ENCODE measurements around the gene EIF2S1. TPM values are rescaled to one million over a fixed set of nuclear protein-coding genes. Genes with fewer than 3 reads are reported as not detected.
"Not testable (repeated sequence)": the region's sequence is repeated elsewhere in the genome, so short reads cannot be mapped to it uniquely, and the experiment has no call there.

EIF2S1 gene
- total and polyA plus RNA-seq, 2 experiments from 2014 or later = 121 to 170 TPM

GRCh38 chr14:67413806-67414769, 54.0 kb downstream of the EIF2S1 start (continued):
- TF ChIP-seq, protein P1, sequence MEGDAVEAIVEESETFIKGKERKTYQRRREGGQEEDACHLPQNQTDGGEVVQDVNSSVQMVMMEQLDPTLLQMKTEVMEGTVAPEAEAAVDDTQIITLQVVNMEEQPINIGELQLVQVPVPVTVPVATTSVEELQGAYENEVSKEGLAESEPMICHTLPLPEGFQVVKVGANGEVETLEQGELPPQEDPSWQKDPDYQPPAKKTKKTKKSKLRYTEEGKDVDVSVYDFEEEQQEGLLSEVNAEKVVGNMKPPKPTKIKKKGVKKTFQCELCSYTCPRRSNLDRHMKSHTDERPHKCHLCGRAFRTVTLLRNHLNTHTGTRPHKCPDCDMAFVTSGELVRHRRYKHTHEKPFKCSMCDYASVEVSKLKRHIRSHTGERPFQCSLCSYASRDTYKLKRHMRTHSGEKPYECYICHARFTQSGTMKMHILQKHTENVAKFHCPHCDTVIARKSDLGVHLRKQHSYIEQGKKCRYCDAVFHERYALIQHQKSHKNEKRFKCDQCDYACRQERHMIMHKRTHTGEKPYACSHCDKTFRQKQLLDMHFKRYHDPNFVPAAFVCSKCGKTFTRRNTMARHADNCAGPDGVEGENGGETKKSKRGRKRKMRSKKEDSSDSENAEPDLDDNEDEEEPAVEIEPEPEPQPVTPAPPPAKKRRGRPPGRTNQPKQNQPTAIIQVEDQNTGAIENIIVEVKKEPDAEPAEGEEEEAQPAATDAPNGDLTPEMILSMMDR (conservative IDR thresholded peaks at IDR 0.05; ENCODE audit: low read depth in 2 of 2) = no peak
- TF ChIP-seq ETS1 (IDR thresholded peaks at IDR 0.05) = no peak

DNA sequence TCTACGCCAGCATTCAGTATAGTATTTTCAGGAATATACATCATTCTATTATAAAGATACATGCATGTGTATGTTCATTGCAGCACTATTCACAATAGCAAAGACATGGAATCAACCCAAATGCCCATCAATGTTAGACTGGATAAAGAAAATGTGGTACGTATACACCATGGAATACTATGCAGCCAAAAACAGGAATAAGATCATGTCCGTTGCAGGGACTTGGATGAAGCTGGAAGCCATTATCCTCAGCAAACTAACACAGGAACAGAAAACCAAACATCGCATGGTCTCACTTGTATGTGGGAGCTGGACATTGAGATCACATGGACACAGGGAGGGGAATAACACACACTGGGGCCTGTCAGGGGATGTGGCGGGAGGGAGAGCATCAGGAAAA, 55.5 kb downstream of the EIF2S1 start:
- not testable (repeated sequence) for H4K20me1 ChIP-seq (replicated peaks; ENCODE audit: insufficient read depth); H3K4me3 Mint-ChIP-seq; H3K4me1 Mint-ChIP-seq; H3F3A ChIP-seq (replicated peaks; ENCODE audit: low read depth); H3K4me1 ChIP-seq (ENCODE audit: insufficient read depth); ATAC-seq; H3K9me2 ChIP-seq (ENCODE audit: insufficient read depth); H2AFZ ChIP-seq; H3K4me2 ChIP-seq; H3K36me3 Mint-ChIP-seq (ENCODE audit: low read depth); H3K4me3 ChIP-seq; H3K79me2 ChIP-seq (replicated peaks; ENCODE audit: insufficient read depth); DNase-seq (ENCODE audit: low spot score); H3K27ac ChIP-seq (ENCODE audit: low read depth); H3K27ac Mint-ChIP-seq; H3K36me3 ChIP-seq (ENCODE audit: insufficient read depth); H3K9me3 Mint-ChIP-seq
- H3K27me3 Mint-ChIP-seq (ENCODE audit: insufficient read depth, low read depth, poor library complexity) = peaks cover 21% of the 10 kb centered on the region
- peaks cover 33% of the 10 kb centered on the region for H3K27me3 ChIP-seq (ENCODE audit: insufficient read depth)

DNA sequence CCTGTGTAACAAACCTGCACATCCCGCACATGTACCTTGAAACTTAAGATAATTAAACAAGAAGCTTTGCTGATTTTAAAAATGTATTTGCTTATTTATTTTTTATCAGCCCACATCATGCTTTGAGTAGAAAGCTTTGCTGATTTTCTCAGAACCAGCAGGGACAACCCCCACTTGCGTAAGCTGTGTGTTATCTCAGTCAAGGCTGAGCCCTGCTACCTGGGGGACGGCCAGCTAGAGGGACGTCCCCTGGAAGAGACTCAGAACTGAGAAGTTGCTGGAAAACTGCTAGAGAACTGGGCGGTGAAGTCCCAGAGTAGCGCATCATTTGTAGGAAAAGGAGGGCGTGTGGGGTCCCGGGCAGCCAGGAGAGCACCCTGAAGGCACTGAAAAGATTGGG, 56.0 kb downstream of the EIF2S1 start:
- peaks cover 7% of the 10 kb centered on the region for H3K4me1 Mint-ChIP-seq
- peaks cover 28% of the 10 kb centered on the region for H3K27me3 ChIP-seq (ENCODE audit: insufficient read depth)
- H3K4me1 ChIP-seq (ENCODE audit: insufficient read depth) = peaks cover 5% of the 10 kb centered on the region; the same call in 1 of the 2 replicates
- H3K27ac ChIP-seq (ENCODE audit: low read depth) = no peak overlapping the region
- H3K4me3 ChIP-seq = no peak overlapping the region
- H4K20me1 ChIP-seq (replicated peaks; ENCODE audit: insufficient read depth) = no peaks in the 10 kb centered on the region
- H3K27ac Mint-ChIP-seq = no peak overlapping the region
- no peaks in the 10 kb centered on the region for H3F3A ChIP-seq (replicated peaks; ENCODE audit: low read depth)
- no peak for ATAC-seq
- no peaks in the 10 kb centered on the region for H3K36me3 ChIP-seq (ENCODE audit: insufficient read depth)
- H3K79me2 ChIP-seq (replicated peaks; ENCODE audit: insufficient read depth) = no peaks in the 10 kb centered on the region
- H3K9me2 ChIP-seq (ENCODE audit: insufficient read depth) = no peaks in the 10 kb centered on the region
- H3K36me3 Mint-ChIP-seq (ENCODE audit: low read depth) = no peaks in the 10 kb centered on the region
- no peak overlapping the region for H3K4me2 ChIP-seq
- peak overlapping the region; percentile 52; the same call in 1 of the 2 replicates for H2AFZ ChIP-seq
- no peak overlapping the region for H3K4me3 Mint-ChIP-seq
- H3K27me3 Mint-ChIP-seq (ENCODE audit: insufficient read depth, low read depth, poor library complexity) = peaks cover 17% of the 10 kb centered on the region
- no peaks in the 10 kb centered on the region for H3K9me3 Mint-ChIP-seq
- no peak for DNase-seq (ENCODE audit: low spot score)
- TF ChIP-seq POLR2AphosphoS5 (IDR thresholded peaks at IDR 0.05; ENCODE audit: low read depth) (no peak), EZH2 (IDR thresholded peaks at IDR 0.05; ENCODE audit: low read depth, unreplicated experiment) (no peak), ETS1 (IDR thresholded peaks at IDR 0.05) (no peak), EZH2phosphoT487 (IDR thresholded peaks at IDR 0.05; ENCODE audit: unreplicated experiment) (no peak), NANOG (IDR thresholded peaks at IDR 0.05; ENCODE audit: borderline replicate concordance) (no peak), CREB1 (CRISPR knock-in tag; IDR thresholded peaks at IDR 0.05; ENCODE audit: low read depth) (no peak)
- TF ChIP-seq, protein P2, sequence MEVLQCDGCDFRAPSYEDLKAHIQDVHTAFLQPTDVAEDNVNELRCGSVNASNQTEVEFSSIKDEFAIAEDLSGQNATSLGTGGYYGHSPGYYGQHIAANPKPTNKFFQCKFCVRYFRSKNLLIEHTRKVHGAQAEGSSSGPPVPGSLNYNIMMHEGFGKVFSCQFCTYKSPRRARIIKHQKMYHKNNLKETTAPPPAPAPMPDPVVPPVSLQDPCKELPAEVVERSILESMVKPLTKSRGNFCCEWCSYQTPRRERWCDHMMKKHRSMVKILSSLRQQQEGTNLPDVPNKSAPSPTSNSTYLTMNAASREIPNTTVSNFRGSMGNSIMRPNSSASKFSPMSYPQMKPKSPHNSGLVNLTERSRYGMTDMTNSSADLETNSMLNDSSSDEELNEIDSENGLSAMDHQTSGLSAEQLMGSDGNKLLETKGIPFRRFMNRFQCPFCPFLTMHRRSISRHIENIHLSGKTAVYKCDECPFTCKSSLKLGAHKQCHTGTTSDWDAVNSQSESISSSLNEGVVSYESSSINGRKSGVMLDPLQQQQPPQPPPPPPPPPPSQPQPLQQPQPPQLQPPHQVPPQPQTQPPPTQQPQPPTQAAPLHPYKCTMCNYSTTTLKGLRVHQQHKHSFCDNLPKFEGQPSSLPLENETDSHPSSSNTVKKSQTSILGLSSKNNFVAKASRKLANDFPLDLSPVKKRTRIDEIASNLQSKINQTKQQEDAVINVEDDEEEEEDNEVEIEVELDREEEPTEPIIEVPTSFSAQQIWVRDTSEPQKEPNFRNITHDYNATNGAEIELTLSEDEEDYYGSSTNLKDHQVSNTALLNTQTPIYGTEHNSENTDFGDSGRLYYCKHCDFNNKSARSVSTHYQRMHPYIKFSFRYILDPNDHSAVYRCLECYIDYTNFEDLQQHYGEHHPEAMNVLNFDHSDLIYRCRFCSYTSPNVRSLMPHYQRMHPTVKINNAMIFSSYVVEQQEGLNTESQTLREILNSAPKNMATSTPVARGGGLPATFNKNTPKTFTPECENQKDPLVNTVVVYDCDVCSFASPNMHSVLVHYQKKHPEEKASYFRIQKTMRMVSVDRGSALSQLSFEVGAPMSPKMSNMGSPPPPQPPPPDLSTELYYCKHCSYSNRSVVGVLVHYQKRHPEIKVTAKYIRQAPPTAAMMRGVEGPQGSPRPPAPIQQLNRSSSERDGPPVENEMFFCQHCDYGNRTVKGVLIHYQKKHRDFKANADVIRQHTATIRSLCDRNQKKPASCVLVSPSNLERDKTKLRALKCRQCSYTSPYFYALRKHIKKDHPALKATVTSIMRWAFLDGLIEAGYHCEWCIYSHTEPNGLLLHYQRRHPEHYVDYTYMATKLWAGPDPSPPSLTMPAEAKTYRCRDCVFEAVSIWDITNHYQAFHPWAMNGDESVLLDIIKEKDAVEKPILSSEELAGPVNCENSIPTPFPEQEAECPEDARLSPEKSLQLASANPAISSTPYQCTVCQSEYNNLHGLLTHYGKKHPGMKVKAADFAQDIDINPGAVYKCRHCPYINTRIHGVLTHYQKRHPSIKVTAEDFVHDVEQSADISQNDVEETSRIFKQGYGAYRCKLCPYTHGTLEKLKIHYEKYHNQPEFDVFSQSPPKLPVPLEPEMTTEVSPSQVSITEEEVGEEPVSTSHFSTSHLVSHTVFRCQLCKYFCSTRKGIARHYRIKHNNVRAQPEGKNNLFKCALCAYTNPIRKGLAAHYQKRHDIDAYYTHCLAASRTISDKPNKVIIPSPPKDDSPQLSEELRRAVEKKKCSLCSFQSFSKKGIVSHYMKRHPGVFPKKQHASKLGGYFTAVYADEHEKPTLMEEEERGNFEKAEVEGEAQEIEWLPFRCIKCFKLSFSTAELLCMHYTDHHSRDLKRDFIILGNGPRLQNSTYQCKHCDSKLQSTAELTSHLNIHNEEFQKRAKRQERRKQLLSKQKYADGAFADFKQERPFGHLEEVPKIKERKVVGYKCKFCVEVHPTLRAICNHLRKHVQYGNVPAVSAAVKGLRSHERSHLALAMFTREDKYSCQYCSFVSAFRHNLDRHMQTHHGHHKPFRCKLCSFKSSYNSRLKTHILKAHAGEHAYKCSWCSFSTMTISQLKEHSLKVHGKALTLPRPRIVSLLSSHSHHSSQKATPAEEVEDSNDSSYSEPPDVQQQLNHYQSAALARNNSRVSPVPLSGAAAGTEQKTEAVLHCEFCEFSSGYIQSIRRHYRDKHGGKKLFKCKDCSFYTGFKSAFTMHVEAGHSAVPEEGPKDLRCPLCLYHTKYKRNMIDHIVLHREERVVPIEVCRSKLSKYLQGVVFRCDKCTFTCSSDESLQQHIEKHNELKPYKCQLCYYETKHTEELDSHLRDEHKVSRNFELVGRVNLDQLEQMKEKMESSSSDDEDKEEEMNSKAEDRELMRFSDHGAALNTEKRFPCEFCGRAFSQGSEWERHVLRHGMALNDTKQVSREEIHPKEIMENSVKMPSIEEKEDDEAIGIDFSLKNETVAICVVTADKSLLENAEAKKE (CRISPR knock-in tag; IDR thresholded peaks at IDR 0.05) = no peak

All from GM23338 (cell line).